Measurements from ENCODE around the gene TASOR2.
A peak's percentile ranks its signal among the peaks of the same experiment; 100 is the strongest.

Gene TASOR2

DNA sequence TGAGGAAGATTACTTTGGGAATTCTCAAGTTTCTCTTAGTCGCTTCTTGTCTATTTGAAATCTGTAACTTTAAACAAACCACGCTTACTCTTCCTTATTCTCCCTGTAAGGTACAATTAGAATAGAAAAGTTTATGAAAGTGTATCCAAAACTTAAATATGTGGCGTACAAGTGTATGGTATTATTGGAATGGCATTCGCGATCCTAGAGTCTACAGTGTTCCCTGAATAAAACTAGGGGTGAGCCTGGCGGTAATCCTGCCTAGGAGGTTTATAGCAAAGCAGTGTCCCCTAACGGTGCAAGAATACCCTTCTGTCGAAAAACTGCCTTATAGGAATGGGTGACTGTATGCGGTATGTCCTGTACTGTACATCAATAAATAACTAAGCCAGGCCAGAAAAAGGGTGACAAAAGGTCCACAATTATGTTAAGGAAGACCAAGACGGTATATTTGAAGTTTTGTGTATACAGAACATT, 1.2 kb downstream of the TASOR2 start:
- Histone ChIP-seq H3K27ac (ENCODE audit: low read length) (peak overlapping the region; percentile 62), H3K9me3 (ENCODE audit: control insufficient read depth in 2 of 2, low read length in 2 of 2) (no peaks in the 10 kb centered on the region), H3K36me3 (ENCODE audit: control insufficient read depth in 2 of 2, insufficient read depth in 2 of 2, low read length in 2 of 2) (peaks cover 0 to 2% of the 10 kb centered on the region in 2 donors), H3K4me3 (ENCODE audit: low read length in 2 of 2) (peak overlapping the region; percentile 82 to 89), H3K9ac (ENCODE audit: low read length in 2 of 2) (peak overlapping the region; percentile 60 to 74), H3K4me1 (ENCODE audit: control insufficient read depth, insufficient read depth, low read length) (peaks cover 3% of the 10 kb centered on the region), H3K27me3 (ENCODE audit: control insufficient read depth in 1 of 2, insufficient read depth in 2 of 2, low read length in 2 of 2) (no peaks in the 10 kb centered on the region)

DNA sequence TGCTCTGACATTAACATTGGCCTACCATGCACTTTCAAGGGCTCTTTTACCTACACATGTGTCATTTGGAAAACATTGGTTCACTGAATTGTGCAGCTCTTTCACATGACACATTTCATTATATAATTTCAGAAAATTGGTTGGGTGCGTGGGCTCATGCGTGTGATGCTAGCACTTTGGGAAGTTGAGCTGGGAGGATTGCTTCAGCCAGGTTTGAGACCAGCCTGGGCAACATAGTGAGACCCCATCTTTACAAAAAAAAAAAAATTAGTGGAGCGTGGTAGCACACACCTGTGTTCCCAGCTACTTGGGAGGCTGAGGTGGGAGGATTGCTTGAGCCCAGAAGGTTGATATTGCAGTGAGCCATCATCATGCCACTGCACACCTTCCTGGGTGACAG, 3.9 kb downstream of the TASOR2 start:
- H3K4me1 ChIP-seq (ENCODE audit: control insufficient read depth, insufficient read depth, low read length): peaks cover 9% of the 10 kb centered on the region
- H3K9ac ChIP-seq (ENCODE audit: low read length in 2 of 2): no peak overlapping the region
- peaks cover 0 to 2% of the 10 kb centered on the region in 2 donors for H3K36me3 ChIP-seq (ENCODE audit: control insufficient read depth in 2 of 2, insufficient read depth in 2 of 2, low read length in 2 of 2)
- H3K27me3 ChIP-seq (ENCODE audit: control insufficient read depth in 1 of 2, insufficient read depth in 2 of 2, low read length in 2 of 2): no peaks in the 10 kb centered on the region
- no peak overlapping the region for H3K4me3 ChIP-seq (ENCODE audit: low read length in 2 of 2)
- H3K9me3 ChIP-seq (ENCODE audit: control insufficient read depth in 2 of 2, low read length in 2 of 2): no peaks in the 10 kb centered on the region
- no peak overlapping the region for H3K27ac ChIP-seq (ENCODE audit: low read length)

DNA sequence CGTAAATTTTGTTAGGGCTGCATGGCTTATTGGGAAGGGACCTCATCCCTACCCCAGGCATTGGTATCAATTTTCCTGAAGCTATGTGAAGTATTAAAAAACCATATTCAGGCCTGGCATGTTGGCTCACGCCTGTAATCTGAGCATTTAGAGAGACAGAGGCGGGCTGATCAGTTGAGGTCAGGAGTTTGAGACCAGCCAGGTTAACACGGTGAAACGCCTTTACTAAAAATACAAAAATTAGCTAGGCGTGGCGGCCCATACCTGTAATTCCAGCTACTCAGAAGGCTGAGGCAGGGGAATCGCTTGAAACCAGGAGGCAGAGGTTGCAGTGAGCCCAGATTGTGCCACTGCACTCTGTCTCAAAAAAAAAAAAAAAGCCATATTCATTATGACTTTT, 7.1 kb downstream of the TASOR2 start:
- Histone ChIP-seq H3K4me3 (ENCODE audit: low read length in 2 of 2) (no peak overlapping the region), H3K4me1 (ENCODE audit: control insufficient read depth, insufficient read depth, low read length) (peaks cover 5% of the 10 kb centered on the region), H3K9ac (ENCODE audit: low read length in 2 of 2) (no peak overlapping the region), H3K9me3 (ENCODE audit: control insufficient read depth in 2 of 2, low read length in 2 of 2) (no peaks in the 10 kb centered on the region), H3K27ac (ENCODE audit: low read length) (no peak overlapping the region), H3K36me3 (ENCODE audit: control insufficient read depth in 2 of 2, insufficient read depth in 2 of 2, low read length in 2 of 2) (peaks cover 0 to 2% of the 10 kb centered on the region in 2 donors), H3K27me3 (ENCODE audit: control insufficient read depth in 1 of 2, insufficient read depth in 2 of 2, low read length in 2 of 2) (no peaks in the 10 kb centered on the region)

GRCh38 chr10:5692461-5693358, 8.1 kb downstream of the TASOR2 start:
- Histone ChIP-seq H3K36me3 (ENCODE audit: control insufficient read depth in 2 of 2, insufficient read depth in 2 of 2, low read length in 2 of 2) (peaks cover 0 to 2% of the 10 kb centered on the region in 2 donors), H3K9ac (ENCODE audit: low read length in 2 of 2) (peak overlapping the region; percentile 51 to 61), H3K27me3 (ENCODE audit: control insufficient read depth in 1 of 2, insufficient read depth in 2 of 2, low read length in 2 of 2) (no peaks in the 10 kb centered on the region), H3K9me3 (ENCODE audit: control insufficient read depth in 2 of 2, low read length in 2 of 2) (no peaks in the 10 kb centered on the region), H3K27ac (ENCODE audit: low read length) (no peak overlapping the region), H3K4me1 (ENCODE audit: control insufficient read depth, insufficient read depth, low read length) (peaks cover 5% of the 10 kb centered on the region), H3K4me3 (ENCODE audit: low read length in 2 of 2) (peak overlapping the region; percentile 66 to 77)

DNA sequence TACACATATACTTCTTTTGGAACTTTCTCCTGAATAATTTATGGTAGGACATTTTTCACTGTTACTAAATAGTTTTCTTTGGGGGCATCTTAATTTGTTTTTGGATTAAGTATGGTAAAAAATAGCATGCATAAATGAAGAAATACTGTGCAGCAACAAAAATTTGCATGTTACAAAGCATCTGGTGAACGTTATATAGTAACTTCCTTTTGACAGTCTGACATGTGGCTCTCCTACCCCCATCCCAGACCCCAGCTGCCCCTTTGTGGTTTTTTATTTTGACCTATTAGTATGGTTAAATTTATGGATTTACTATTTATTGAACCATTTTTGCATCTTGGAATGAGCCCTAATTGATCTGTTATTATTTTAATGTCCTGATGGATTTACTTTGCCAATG, 9.9 kb downstream of the TASOR2 start:
- Histone ChIP-seq H3K27ac (ENCODE audit: low read length) (no peak overlapping the region), H3K36me3 (ENCODE audit: control insufficient read depth in 2 of 2, insufficient read depth in 2 of 2, low read length in 2 of 2) (no peaks in the 10 kb centered on the region), H3K4me3 (ENCODE audit: low read length in 2 of 2) (no peak overlapping the region), H3K27me3 (ENCODE audit: control insufficient read depth in 1 of 2, insufficient read depth in 2 of 2, low read length in 2 of 2) (no peaks in the 10 kb centered on the region), H3K9ac (ENCODE audit: low read length in 2 of 2) (no peak overlapping the region), H3K4me1 (ENCODE audit: control insufficient read depth, insufficient read depth, low read length) (peaks cover 5% of the 10 kb centered on the region), H3K9me3 (ENCODE audit: control insufficient read depth in 2 of 2, low read length in 2 of 2) (no peaks in the 10 kb centered on the region)

- H3K27ac ChIP-seq (ENCODE audit: low read length): no peak overlapping the region
- H3K4me3 ChIP-seq (ENCODE audit: low read length in 2 of 2): no peak overlapping the region
- H3K4me1 ChIP-seq (ENCODE audit: control insufficient read depth, insufficient read depth, low read length): peaks cover 4% of the 10 kb centered on the region
- no peaks in the 10 kb centered on the region for H3K9me3 ChIP-seq (ENCODE audit: control insufficient read depth in 2 of 2, low read length in 2 of 2)
- no peaks in the 10 kb centered on the region for H3K36me3 ChIP-seq (ENCODE audit: control insufficient read depth in 2 of 2, insufficient read depth in 2 of 2, low read length in 2 of 2)
- no peak overlapping the region for H3K9ac ChIP-seq (ENCODE audit: low read length in 2 of 2)
- H3K27me3 ChIP-seq (ENCODE audit: control insufficient read depth in 1 of 2, insufficient read depth in 2 of 2, low read length in 2 of 2): no peaks in the 10 kb centered on the region
Observed at GRCh38 chr10:5697342-5697741, 12.7 kb downstream of the TASOR2 start.

DNA sequence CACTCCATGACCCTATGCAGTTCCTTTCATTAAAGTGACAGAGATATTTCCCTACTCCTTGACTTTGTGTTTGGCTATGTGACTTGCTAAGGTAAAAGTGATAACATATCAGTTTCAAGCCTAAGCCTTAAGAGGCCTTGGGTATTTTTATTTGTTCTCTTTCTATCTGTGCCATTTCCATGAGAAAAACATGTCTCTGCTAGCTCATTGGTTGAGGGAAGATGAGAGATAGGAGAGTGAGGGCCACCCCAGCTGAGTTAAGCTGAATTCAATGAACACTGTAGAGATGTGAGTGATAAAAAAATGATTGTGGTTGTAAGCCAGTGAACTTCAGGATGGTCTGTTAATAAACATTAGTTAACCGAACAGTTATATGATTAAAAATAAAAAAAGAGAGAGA, 13.4 kb downstream of the TASOR2 start:
- H3K9ac ChIP-seq (ENCODE audit: low read length in 2 of 2): no peak overlapping the region
- H3K36me3 ChIP-seq (ENCODE audit: control insufficient read depth in 2 of 2, insufficient read depth in 2 of 2, low read length in 2 of 2): no peaks in the 10 kb centered on the region
- no peak overlapping the region for H3K27ac ChIP-seq (ENCODE audit: low read length)
- no peaks in the 10 kb centered on the region for H3K27me3 ChIP-seq (ENCODE audit: control insufficient read depth in 1 of 2, insufficient read depth in 2 of 2, low read length in 2 of 2)
- no peak overlapping the region for H3K4me3 ChIP-seq (ENCODE audit: low read length in 2 of 2)
- H3K9me3 ChIP-seq (ENCODE audit: control insufficient read depth in 2 of 2, low read length in 2 of 2): no peaks in the 10 kb centered on the region
- H3K4me1 ChIP-seq (ENCODE audit: control insufficient read depth, insufficient read depth, low read length): no peaks in the 10 kb centered on the region

- Histone ChIP-seq H3K9me3 (ENCODE audit: control insufficient read depth in 2 of 2, low read length in 2 of 2) (no peaks in the 10 kb centered on the region), H3K4me3 (ENCODE audit: low read length in 2 of 2) (no peak overlapping the region), H3K4me1 (ENCODE audit: control insufficient read depth, insufficient read depth, low read length) (no peaks in the 10 kb centered on the region), H3K27me3 (ENCODE audit: control insufficient read depth in 1 of 2, insufficient read depth in 2 of 2, low read length in 2 of 2) (no peaks in the 10 kb centered on the region), H3K9ac (ENCODE audit: low read length in 2 of 2) (no peak overlapping the region), H3K36me3 (ENCODE audit: control insufficient read depth in 2 of 2, insufficient read depth in 2 of 2, low read length in 2 of 2) (no peaks in the 10 kb centered on the region), H3K27ac (ENCODE audit: low read length) (no peak overlapping the region)
Observed at GRCh38 chr10:5708356-5708755, 23.7 kb downstream of the TASOR2 start.

DNA sequence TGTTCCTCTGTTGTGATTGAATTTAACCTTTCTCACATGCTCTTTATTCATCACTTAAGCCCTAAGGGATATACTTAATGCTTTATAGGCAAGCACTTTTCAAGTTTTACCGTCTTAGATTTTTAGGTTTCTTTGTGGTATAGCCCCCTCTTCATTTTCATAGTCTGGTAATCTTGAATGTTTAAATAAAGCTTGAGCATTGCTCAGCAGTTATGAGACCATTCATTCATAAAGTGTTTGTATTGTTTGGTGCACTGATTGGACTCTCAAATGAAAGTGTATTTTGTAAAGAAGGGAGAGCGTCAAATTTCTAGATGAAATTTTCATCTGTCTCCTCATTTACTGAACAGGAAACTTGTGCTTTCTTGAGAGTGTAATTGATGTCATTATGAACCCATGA, 25.2 kb downstream of the TASOR2 start:
- Histone ChIP-seq H3K4me1 (ENCODE audit: control insufficient read depth, insufficient read depth, low read length) (no peaks in the 10 kb centered on the region), H3K27me3 (ENCODE audit: control insufficient read depth in 1 of 2, insufficient read depth in 2 of 2, low read length in 2 of 2) (no peaks in the 10 kb centered on the region), H3K36me3 (ENCODE audit: control insufficient read depth in 2 of 2, insufficient read depth in 2 of 2, low read length in 2 of 2) (no peaks in the 10 kb centered on the region), H3K9me3 (ENCODE audit: control insufficient read depth in 2 of 2, low read length in 2 of 2) (no peaks in the 10 kb centered on the region), H3K9ac (ENCODE audit: low read length in 2 of 2) (no peak overlapping the region), H3K27ac (ENCODE audit: low read length) (no peak overlapping the region), H3K4me3 (ENCODE audit: low read length in 2 of 2) (no peak overlapping the region)

GRCh38 chr10:5710859-5711258, 26.2 kb downstream of the TASOR2 start:
- Histone ChIP-seq H3K4me1 (ENCODE audit: control insufficient read depth, insufficient read depth, low read length) (no peaks in the 10 kb centered on the region), H3K9ac (ENCODE audit: low read length in 2 of 2) (no peak overlapping the region), H3K27ac (ENCODE audit: low read length) (no peak overlapping the region), H3K4me3 (ENCODE audit: low read length in 2 of 2) (no peak overlapping the region), H3K9me3 (ENCODE audit: control insufficient read depth in 2 of 2, low read length in 2 of 2) (no peaks in the 10 kb centered on the region), H3K36me3 (ENCODE audit: control insufficient read depth in 2 of 2, insufficient read depth in 2 of 2, low read length in 2 of 2) (no peaks in the 10 kb centered on the region), H3K27me3 (ENCODE audit: control insufficient read depth in 1 of 2, insufficient read depth in 2 of 2, low read length in 2 of 2) (no peaks in the 10 kb centered on the region)

DNA sequence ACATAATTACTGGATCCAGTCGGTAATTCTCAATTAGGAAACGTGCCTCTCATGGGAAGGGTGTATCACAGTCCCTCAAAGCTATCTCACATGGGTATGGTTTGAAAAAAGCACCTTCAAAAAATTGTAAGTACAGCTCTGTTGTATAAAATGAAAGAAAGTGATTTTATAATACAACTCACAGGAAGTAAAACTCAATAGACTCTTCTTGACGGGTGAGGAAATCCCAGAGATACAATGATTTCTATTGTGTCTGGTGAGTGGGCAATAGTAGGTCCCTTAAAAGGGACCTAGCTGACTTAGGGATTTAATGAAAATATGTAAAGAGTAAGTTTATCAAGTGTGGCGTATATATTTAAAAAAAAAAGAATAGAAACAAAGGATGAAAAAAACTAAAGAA, 27.0 kb downstream of the TASOR2 start:
- Histone ChIP-seq H3K27ac (ENCODE audit: low read length) (no peak overlapping the region), H3K4me3 (ENCODE audit: low read length in 2 of 2) (no peak overlapping the region), H3K9ac (ENCODE audit: low read length in 2 of 2) (no peak overlapping the region)

More for the DNA sequence above, 27.0 kb downstream of the TASOR2 start:
- Histone ChIP-seq H3K9me3 (ENCODE audit: control insufficient read depth in 2 of 2, low read length in 2 of 2) (no peaks in the 10 kb centered on the region), H3K4me1 (ENCODE audit: control insufficient read depth, insufficient read depth, low read length) (no peaks in the 10 kb centered on the region), H3K36me3 (ENCODE audit: control insufficient read depth in 2 of 2, insufficient read depth in 2 of 2, low read length in 2 of 2) (no peaks in the 10 kb centered on the region), H3K27me3 (ENCODE audit: control insufficient read depth in 1 of 2, insufficient read depth in 2 of 2, low read length in 2 of 2) (no peaks in the 10 kb centered on the region)
